Endothelial cell of umbilical vein (primary cell): Measurements from ENCODE around the gene CMTM8. TPM values are rescaled to one million over a fixed set of nuclear protein-coding genes. Genes with fewer than 3 reads are reported as not detected.

Experiments used
- BruUV-seq: library from RNA; stranded (reverse); fragments of 400-500 nt; replicated peaks from 2 replicates; lab custom pipeline; 2021; lab: Mats Ljungman, UMichigan
- CTCF ChIA-PET: fragments of 300-600, 350-600 bp; sonication (Branson Sonifier 250); formaldehyde crosslinking; loops from one replicate; lab custom pipeline; 2021; ENCODE audit warnings: antibody characterized with exemption, inconsistent platforms; lab: Charles Lee
- POLR2A ChIA-PET: fragments of 300-600, 350-600 bp; sonication (Branson Sonifier 250); formaldehyde crosslinking; loops from one replicate; lab custom pipeline; 2021; ENCODE audit warnings: antibody characterized with exemption, inconsistent platforms; lab: Charles Lee
- DNase-seq: peaks from one replicate; pipeline ENCODE4 v3.0.0-alpha.2; 2011; ENCODE audit warnings: low read depth, low spot score
- FAIRE-seq: peaks from 2 replicates; lab custom pipeline; 2011; peaks lifted over from hg19 to GRCh38; lab: Jason Lieb, UNC
- H2AFZ ChIP-seq: 2 replicates; pipeline ENCODE4 v1.6.0; 2012; ENCODE audit warnings: low read depth, low read length, control low read depth, inconsistent platforms
- H3K27ac ChIP-seq: 2 replicates; pipeline ENCODE4 v1.5.1; 2011; ENCODE audit warnings: low read depth, mild to moderate bottlenecking, control low read depth, low read length, moderate library complexity; ENCODE audit not compliant: insufficient read depth
- H3K27me3 ChIP-seq, 2 experiments: 2 replicates each; pipeline versions ENCODE4 v1.6.0 to v1.6.1; 2011; ENCODE audit warnings: low read length in 2 of 2, mixed read lengths in 1 of 2; ENCODE audit not compliant: control insufficient read depth in 2 of 2, insufficient read depth in 2 of 2
- H3K36me3 ChIP-seq, 2 experiments: 2 replicates in 1 of 2; 3 replicates in 1 of 2; pipeline ENCODE4 v1.5.1; 2011; ENCODE audit warnings: low read length in 2 of 2, mild to moderate bottlenecking in 1 of 2, moderate library complexity in 1 of 2; ENCODE audit not compliant: control insufficient read depth in 2 of 2, insufficient read depth in 2 of 2; ENCODE audit errors: extremely low read depth in 1 of 2
- H3K4me1 ChIP-seq: 3 replicates; pipeline ENCODE4 v1.5.1; 2011; ENCODE audit warnings: mild to moderate bottlenecking, low read length; ENCODE audit not compliant: control insufficient read depth, insufficient read depth; ENCODE audit errors: extremely low read depth
- H3K4me2 ChIP-seq: 2 replicates; pipeline ENCODE4 v1.6.1; 2011; ENCODE audit warnings: low read length, control low read depth, mixed read lengths; ENCODE audit not compliant: insufficient read depth
- H3K4me3 ChIP-seq, 3 experiments: fragments of 200-600 bp in 1 of 3; sonication (generic), shearing (Covaris generic) in 1 of 3; replicated peaks in 1 of 3; 2 replicates each; pipeline ENCODE4 v1.5.1; 2011 to 2016; ENCODE audit warnings: control low read depth in 3 of 3, low read length in 3 of 3, mild to moderate bottlenecking in 2 of 3, inconsistent platforms in 1 of 3, low read depth in 1 of 3, moderate library complexity in 1 of 3; ENCODE audit not compliant: insufficient read depth in 1 of 3
- H3K79me2 ChIP-seq: 2 replicates; pipeline ENCODE4 v1.6.0; 2012; ENCODE audit warnings: low read length, inconsistent platforms; ENCODE audit not compliant: control insufficient read depth, insufficient read depth
- H3K9ac ChIP-seq: replicated peaks from 2 replicates; pipeline ENCODE3; 2011; ENCODE audit warnings: low read length, control low read depth; ENCODE audit not compliant: insufficient read depth; ENCODE audit errors: extremely low read depth
- H3K9me1 ChIP-seq: replicated peaks from 3 replicates; pipeline ENCODE4 v1.6.0; 2011; ENCODE audit warnings: mild to moderate bottlenecking, low read length; ENCODE audit not compliant: control insufficient read depth, insufficient read depth; ENCODE audit errors: extremely low read depth
- H3K9me3 ChIP-seq: replicated peaks from 2 replicates; pipeline ENCODE4 v1.5.1; 2012; ENCODE audit warnings: low read length, inconsistent platforms; ENCODE audit not compliant: control insufficient read depth, insufficient read depth
- H4K20me1 ChIP-seq: replicated peaks from 2 replicates; pipeline ENCODE3; 2011; ENCODE audit warnings: mild to moderate bottlenecking, low read length; ENCODE audit not compliant: control insufficient read depth, insufficient read depth; ENCODE audit errors: extremely low read depth
- EZH2 ChIP-seq: IDR thresholded peaks from 2 replicates; pipeline ENCODE4 v1.6.1; 2012; ENCODE audit warnings: borderline replicate concordance, low read depth, mild to moderate bottlenecking, moderate library complexity, low read length, inconsistent platforms; ENCODE audit not compliant: severe bottlenecking
- FOS ChIP-seq: IDR thresholded peaks from 2 replicates; pipeline ENCODE4 v1.6.1; 2011; ENCODE audit warnings: mild to moderate bottlenecking, low read length, moderate library complexity, borderline replicate concordance; ENCODE audit not compliant: insufficient read depth
- GATA2 ChIP-seq: IDR thresholded peaks from 2 replicates; pipeline ENCODE4 v1.7.0; 2011; ENCODE audit warnings: low read depth, mild to moderate bottlenecking, moderate library complexity, mixed read lengths, low read length; ENCODE audit not compliant: insufficient read length, insufficient read depth
- JUN ChIP-seq: IDR thresholded peaks from 2 replicates; pipeline ENCODE4 v1.6.1; 2011; ENCODE audit warnings: borderline replicate concordance, low read depth; ENCODE audit not compliant: insufficient read length, insufficient read depth
- MYC ChIP-seq: IDR thresholded peaks from one replicate; pipeline ENCODE4 v1.6.1; 2011; ENCODE audit warnings: mild to moderate bottlenecking, low read depth, low read length
- POLR2A ChIP-seq: IDR thresholded peaks from 2 replicates; pipeline ENCODE4 v1.6.1; 2012; ENCODE audit warnings: low read depth, mild to moderate bottlenecking, control low read depth, low read length
- POLR2AphosphoS5 ChIP-seq: IDR thresholded peaks from 2 replicates; pipeline ENCODE4 v1.6.1; 2012; ENCODE audit warnings: low read depth, mild to moderate bottlenecking, control low read depth, low read length, moderate library complexity; ENCODE audit not compliant: insufficient read depth
- dilution Hi-C: fragments of 300-500 bp; cut with MboI; formaldehyde crosslinking; loops from one replicate; pipeline ENCODE4 v1.15.0; 2019; ENCODE audit warnings: low sequenced_read_pairs; ENCODE audit not compliant: extremely low pct_ligation_motif_present
- intact Hi-C: fragments of 100-400 bp; cut with micrococcal nuclease; formaldehyde crosslinking; loops from one replicate; pipeline ENCODE4 v1.10.0; 2022
- polyA plus RNA-seq, 4 experiments: library from polyadenylated mRNA; depleted of rRNA in 3 of 4; stranded (reverse) in 3 of 4; unstranded in 1 of 4; fragments of >200 nt; gene quantifications; 2 replicates each; pipeline versions ENCODE4 v1.2.1 to v1.2.3, GENCODE V29; 2011 to 2012; ENCODE audit warnings: missing spikeins in 1 of 4
- total RNA-seq: library from RNA; stranded (reverse); gene quantifications from 2 replicates; pipeline ENCODE4 v1.2.3, GENCODE V29; 2021
- TF ChIP-seq, protein P1 (sequence below): IDR thresholded peaks from 2 replicates; pipeline ENCODE4 v1.6.1; 2011; ENCODE audit not compliant: insufficient read depth, insufficient read length
- TF ChIP-seq, protein P2 (sequence below), 2 donors: IDR thresholded peaks; 1 replicate in 1 of 2; 2 replicates in 1 of 2; pipeline ENCODE4 v1.5.1; 2011; ENCODE audit warnings: low read length in 2 of 2, mild to moderate bottlenecking in 2 of 2, moderate library complexity in 2 of 2, control low read depth in 1 of 2, inconsistent platforms in 1 of 2, low read depth in 1 of 2; ENCODE audit not compliant: insufficient read depth in 1 of 2; ENCODE audit errors: extremely low read depth in 1 of 2

The CMTM8 gene
- total and polyA plus RNA-seq, 2 donors (not counting 3 experiments of a cell fraction or from before 2014, with no cell fraction given): 7.3 to 11.9 TPM

DNA sequence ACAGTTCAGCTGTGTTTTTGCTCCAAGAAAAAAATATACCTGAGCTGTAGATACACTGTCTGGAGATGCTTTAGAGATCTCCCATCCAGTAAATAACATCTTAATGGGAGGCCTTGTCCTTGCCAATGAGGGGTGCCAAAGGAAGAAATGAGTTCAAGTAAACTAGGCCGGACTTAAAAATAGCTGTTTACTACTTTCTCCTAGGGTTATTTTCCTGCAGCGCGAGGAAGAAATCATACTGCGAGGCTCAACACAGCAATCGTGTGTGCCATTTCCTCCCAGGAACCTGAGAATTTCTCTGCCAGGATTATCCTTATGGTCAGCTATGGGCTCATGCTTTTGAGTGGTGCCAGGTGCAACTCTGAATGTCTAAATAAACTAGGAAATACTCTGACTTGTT is 71.9 kb downstream of the CMTM8 start:
- no peaks in the 10 kb centered on the region for H3K9me1 ChIP-seq
- no peak for TF ChIP-seq POLR2A
- TF ChIP-seq POLR2AphosphoS5: no peak
- TF ChIP-seq JUN: no peak
- TF ChIP-seq EZH2: no peak
- TF ChIP-seq FOS: no peak
- no peak overlapping the region for H3K4me3 ChIP-seq
- dilution Hi-C loops: no loop called here
- H3K4me2 ChIP-seq: no peak overlapping the region
- intact Hi-C loops: no loop called here
- no peaks in the 10 kb centered on the region for H3K27me3 ChIP-seq
- no peak for DNase-seq
- POLR2A ChIA-PET: no interaction called here
- H4K20me1 ChIP-seq: no peaks in the 10 kb centered on the region
- H3K9ac ChIP-seq: no peak overlapping the region
- H3K79me2 ChIP-seq: no peaks in the 10 kb centered on the region
- BruUV-seq: no TSS peak
- H3K27ac ChIP-seq: no peak overlapping the region
- peaks cover 9% of the 10 kb centered on the region for H3K4me1 ChIP-seq
- no peaks in the 10 kb centered on the region for H3K36me3 ChIP-seq
- H2AFZ ChIP-seq: no peak overlapping the region
- no peaks in the 10 kb centered on the region for H3K9me3 ChIP-seq
- CTCF ChIA-PET: interaction anchor here (1.1 to 2.0 kb wide), 3 partner anchors 13 to 157 kb away, joined by 3 to 6 read pairs (median 5); no protein-coding TSS in a partner anchor
- no peak for FAIRE-seq

DNA sequence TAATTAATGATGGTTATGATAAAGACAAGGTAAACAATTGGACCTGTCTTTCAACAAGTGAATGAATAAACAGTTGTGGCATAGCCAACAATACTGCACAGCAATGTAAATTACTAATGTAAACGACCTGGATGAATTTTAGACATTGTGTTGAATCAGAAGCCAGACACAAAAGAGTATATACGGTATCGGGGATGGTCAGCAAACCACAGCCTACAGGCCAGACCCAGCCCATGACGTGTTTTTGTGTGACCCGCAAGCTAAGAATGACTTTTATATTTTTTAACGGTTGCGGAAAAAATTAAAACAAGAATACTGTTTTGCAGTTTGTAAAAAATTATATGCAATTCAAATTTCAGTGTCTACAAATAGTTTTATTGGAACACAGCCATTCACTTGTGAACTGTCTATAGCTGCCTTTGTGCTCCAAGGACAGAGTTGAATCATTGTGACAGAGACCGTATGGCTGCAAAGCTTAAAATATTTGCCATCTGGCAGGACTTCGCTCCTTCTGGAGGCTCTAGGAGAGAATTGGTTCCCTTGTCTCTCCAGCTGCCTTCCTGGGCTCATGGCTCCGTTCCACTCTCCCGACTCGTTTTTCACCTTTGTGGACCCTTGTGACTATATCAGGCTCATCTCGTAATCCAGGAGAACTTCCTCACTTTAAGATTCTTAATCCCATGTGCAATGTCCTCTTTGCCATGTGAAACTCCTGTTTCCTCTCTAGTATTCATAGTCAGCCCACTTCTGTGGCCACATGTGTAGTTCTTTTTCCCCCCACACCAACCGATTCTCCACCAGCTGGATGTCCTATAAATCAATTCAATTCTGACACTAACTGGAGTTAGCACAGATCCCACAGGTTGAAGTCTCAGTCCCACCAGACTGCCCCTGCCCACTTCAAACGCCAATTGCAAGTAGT is 72.7 kb downstream of the CMTM8 start:
- TF ChIP-seq GATA2: no peak
- TF ChIP-seq, protein P1, sequence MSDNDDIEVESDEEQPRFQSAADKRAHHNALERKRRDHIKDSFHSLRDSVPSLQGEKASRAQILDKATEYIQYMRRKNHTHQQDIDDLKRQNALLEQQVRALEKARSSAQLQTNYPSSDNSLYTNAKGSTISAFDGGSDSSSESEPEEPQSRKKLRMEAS: no peak
- TF ChIP-seq EZH2: no peak
- TF ChIP-seq, protein P2, sequence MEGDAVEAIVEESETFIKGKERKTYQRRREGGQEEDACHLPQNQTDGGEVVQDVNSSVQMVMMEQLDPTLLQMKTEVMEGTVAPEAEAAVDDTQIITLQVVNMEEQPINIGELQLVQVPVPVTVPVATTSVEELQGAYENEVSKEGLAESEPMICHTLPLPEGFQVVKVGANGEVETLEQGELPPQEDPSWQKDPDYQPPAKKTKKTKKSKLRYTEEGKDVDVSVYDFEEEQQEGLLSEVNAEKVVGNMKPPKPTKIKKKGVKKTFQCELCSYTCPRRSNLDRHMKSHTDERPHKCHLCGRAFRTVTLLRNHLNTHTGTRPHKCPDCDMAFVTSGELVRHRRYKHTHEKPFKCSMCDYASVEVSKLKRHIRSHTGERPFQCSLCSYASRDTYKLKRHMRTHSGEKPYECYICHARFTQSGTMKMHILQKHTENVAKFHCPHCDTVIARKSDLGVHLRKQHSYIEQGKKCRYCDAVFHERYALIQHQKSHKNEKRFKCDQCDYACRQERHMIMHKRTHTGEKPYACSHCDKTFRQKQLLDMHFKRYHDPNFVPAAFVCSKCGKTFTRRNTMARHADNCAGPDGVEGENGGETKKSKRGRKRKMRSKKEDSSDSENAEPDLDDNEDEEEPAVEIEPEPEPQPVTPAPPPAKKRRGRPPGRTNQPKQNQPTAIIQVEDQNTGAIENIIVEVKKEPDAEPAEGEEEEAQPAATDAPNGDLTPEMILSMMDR (IDR thresholded peaks at IDR 0.05; ENCODE audit: extremely low read depth in 1 of 2, insufficient read depth in 1 of 2, low read depth in 1 of 2, low read length in 2 of 2): no peak
- no peak for TF ChIP-seq POLR2A
- no peak for TF ChIP-seq POLR2AphosphoS5
- TF ChIP-seq MYC: no peak
- no peak for TF ChIP-seq FOS
- no peak for TF ChIP-seq JUN
- dilution Hi-C loops (no loop called here), intact Hi-C loops (no loop called here)
- no peak overlapping the region for H2AFZ ChIP-seq
- no peak for DNase-seq
- ChIA-PET CTCF (interaction anchor here (0.9 to 2.0 kb wide), 3 partner anchors 12 to 157 kb away, joined by 3 to 5 read pairs (median 3); no protein-coding TSS in a partner anchor), POLR2A (no interaction called here)
- no peaks in the 10 kb centered on the region for H4K20me1 ChIP-seq
- H3K27me3 ChIP-seq: no peaks in the 10 kb centered on the region
- H3K27ac ChIP-seq: no peak overlapping the region
- no peaks in the 10 kb centered on the region for H3K9me1 ChIP-seq
- no peaks in the 10 kb centered on the region for H3K36me3 ChIP-seq
- no TSS peak for BruUV-seq
- H3K9me3 ChIP-seq: no peaks in the 10 kb centered on the region
- no peaks in the 10 kb centered on the region for H3K79me2 ChIP-seq
- H3K4me2 ChIP-seq: no peak overlapping the region
- no peak overlapping the region for H3K9ac ChIP-seq
- FAIRE-seq: no peak
- H3K4me1 ChIP-seq: peaks cover 9% of the 10 kb centered on the region
- H3K4me3 ChIP-seq: no peak overlapping the region
